ENCODE results near the gene KRR1. TPM values are rescaled to one million over a fixed set of nuclear protein-coding genes. Genes with fewer than 3 reads are reported as not detected.
"Not testable (repeated sequence)": the region's sequence is repeated elsewhere in the genome, so short reads cannot be mapped to it uniquely, and the experiment has no call there.

Gene KRR1
- total RNA-seq, 1 donor from 2014 or later, result 71.2 TPM

- DNase-seq (ENCODE audit: low spot score, unreplicated experiment), result no peak
- Mint-ChIP-seq H3K9me3 (ENCODE audit: low read depth) (peaks cover 20% of the 10 kb centered on the region), H3K27me3 (no peaks in the 10 kb centered on the region), H3K36me3 (ENCODE audit: insufficient read depth) (no peaks in the 10 kb centered on the region), H3K27ac (no peak overlapping the region), H3K4me1 (ENCODE audit: low read depth) (no peaks in the 10 kb centered on the region), H3K4me3 (ENCODE audit: low read depth) (no peak overlapping the region)
- no peak for TF ChIP-seq CTCF (IDR thresholded peaks at IDR 0.05; ENCODE audit: unreplicated experiment)
Measured at GRCh38 chr12:75460204-75460603, 51.2 kb downstream of the KRR1 start.

- Mint-ChIP-seq H3K36me3 (ENCODE audit: insufficient read depth) (no peaks in the 10 kb centered on the region), H3K4me3 (ENCODE audit: low read depth) (no peak overlapping the region), H3K9me3 (ENCODE audit: low read depth) (peaks cover 20% of the 10 kb centered on the region), H3K27ac (no peak overlapping the region), H3K27me3 (no peaks in the 10 kb centered on the region), H3K4me1 (ENCODE audit: low read depth) (no peaks in the 10 kb centered on the region)
- no peak for DNase-seq (ENCODE audit: low spot score, unreplicated experiment)
- TF ChIP-seq CTCF (IDR thresholded peaks at IDR 0.05; ENCODE audit: unreplicated experiment), result no peak
Measured at GRCh38 chr12:75459755-75460154, 51.7 kb downstream of the KRR1 start.

- H3K36me3 Mint-ChIP-seq (ENCODE audit: insufficient read depth); H3K27me3 Mint-ChIP-seq; DNase-seq (ENCODE audit: low spot score, unreplicated experiment); H3K4me1 Mint-ChIP-seq (ENCODE audit: low read depth); H3K4me3 Mint-ChIP-seq (ENCODE audit: low read depth): not testable (repeated sequence)
- peak overlapping the region; percentile 51 for H3K27ac Mint-ChIP-seq
- peaks cover 20% of the 10 kb centered on the region for H3K9me3 Mint-ChIP-seq (ENCODE audit: low read depth)
Measured at GRCh38 chr12:75457866-75458265, 53.5 kb downstream of the KRR1 start.

- DNase-seq (ENCODE audit: low spot score, unreplicated experiment), result no peak
- Mint-ChIP-seq H3K9me3 (ENCODE audit: low read depth) (peaks cover 20% of the 10 kb centered on the region), H3K4me3 (ENCODE audit: low read depth) (no peak overlapping the region), H3K27me3 (no peaks in the 10 kb centered on the region), H3K36me3 (ENCODE audit: insufficient read depth) (no peaks in the 10 kb centered on the region), H3K4me1 (ENCODE audit: low read depth) (no peaks in the 10 kb centered on the region), H3K27ac (no peak overlapping the region)
- no peak for TF ChIP-seq CTCF (IDR thresholded peaks at IDR 0.05; ENCODE audit: unreplicated experiment)
Measured at GRCh38 chr12:75457191-75457590, 54.2 kb downstream of the KRR1 start.

GRCh38 chr12:75455839-75456238 is 55.6 kb downstream of the KRR1 start:
- no peak overlapping the region for H3K27ac Mint-ChIP-seq
- peaks cover 20% of the 10 kb centered on the region for H3K9me3 Mint-ChIP-seq (ENCODE audit: low read depth)
- H3K27me3 Mint-ChIP-seq, result no peaks in the 10 kb centered on the region
- no peak for TF ChIP-seq CTCF (IDR thresholded peaks at IDR 0.05; ENCODE audit: unreplicated experiment)
- no peaks in the 10 kb centered on the region for H3K36me3 Mint-ChIP-seq (ENCODE audit: insufficient read depth)
- no peaks in the 10 kb centered on the region for H3K4me1 Mint-ChIP-seq (ENCODE audit: low read depth)
- no peak overlapping the region for H3K4me3 Mint-ChIP-seq (ENCODE audit: low read depth)
- no peak for DNase-seq (ENCODE audit: low spot score, unreplicated experiment)

- no peak overlapping the region for H3K27ac Mint-ChIP-seq
- H3K36me3 Mint-ChIP-seq (ENCODE audit: insufficient read depth), result no peaks in the 10 kb centered on the region
- no peaks in the 10 kb centered on the region for H3K4me1 Mint-ChIP-seq (ENCODE audit: low read depth)
- peaks cover 9% of the 10 kb centered on the region for H3K9me3 Mint-ChIP-seq (ENCODE audit: low read depth)
- no peak for DNase-seq (ENCODE audit: low spot score, unreplicated experiment)
- TF ChIP-seq CTCF (IDR thresholded peaks at IDR 0.05; ENCODE audit: unreplicated experiment), result no peak
- H3K4me3 Mint-ChIP-seq (ENCODE audit: low read depth), result no peak overlapping the region
- H3K27me3 Mint-ChIP-seq, result no peaks in the 10 kb centered on the region
Measured at GRCh38 chr12:75452675-75453330, 58.6 kb downstream of the KRR1 start.
